CD4-positive, alpha-beta T cell (primary cell): ENCODE results near the gene XKR7. TPM values are rescaled to one million over a fixed set of nuclear protein-coding genes. Genes with fewer than 3 reads are reported as not detected.

Experiments
- ATAC-seq: fragments of 200-7000 bp; cut with Tn5 transposase; one replicate; pipeline ENCODE4 v1.10.0; 2022; ENCODE audit warnings: mild to moderate bottlenecking; ENCODE audit not compliant: poor library complexity
- CTCF ChIA-PET: fragments of 350-600 bp; sonication (Branson Sonifier 250); formaldehyde crosslinking; loops from one replicate; lab custom pipeline; 2021; ENCODE audit warnings: antibody characterized with exemption, inconsistent platforms; lab: Charles Lee
- POLR2A ChIA-PET: fragments of 350-600 bp; sonication (Branson Sonifier 250); formaldehyde crosslinking; loops from one replicate; lab custom pipeline; 2021; ENCODE audit warnings: antibody characterized with exemption, inconsistent platforms; lab: Charles Lee
- DNase-seq, 14 experiments: peaks; one replicate each; pipeline ENCODE4 v3.0.0-alpha.2; 2013 to 2020; ENCODE audit warnings: mixed read lengths in 2 of 14
- H3K27ac ChIP-seq, 2 donors: one replicate each; pipeline versions ENCODE4 v1.5.1 to v1.7.0; 2013; ENCODE audit warnings: low read length in 2 of 2, low read depth in 1 of 2, mild to moderate bottlenecking in 1 of 2
- H3K27me3 ChIP-seq, 2 experiments: 1 replicate in 1 of 2; 2 replicates in 1 of 2; pipeline versions ENCODE4 v1.6.1 to v1.7.0; 2013; ENCODE audit warnings: low read length in 2 of 2, control low read depth in 1 of 2, mild to moderate bottlenecking in 1 of 2, moderate library complexity in 1 of 2; ENCODE audit not compliant: insufficient read depth in 2 of 2, control insufficient read depth in 1 of 2
- H3K36me3 ChIP-seq: one replicate; pipeline ENCODE4 v1.6.1; 2013; ENCODE audit warnings: low read length, control low read depth; ENCODE audit not compliant: insufficient read depth
- H3K4me1 ChIP-seq: one replicate; pipeline ENCODE4 v1.6.1; 2013; ENCODE audit warnings: low read length, control low read depth; ENCODE audit not compliant: insufficient read depth
- H3K4me3 ChIP-seq: one replicate; pipeline ENCODE4 v1.5.1; 2013; ENCODE audit warnings: mild to moderate bottlenecking, low read length, moderate library complexity
- H3K9me3 ChIP-seq, 2 experiments: 1 replicate in 1 of 2; 2 replicates in 1 of 2; pipeline versions ENCODE4 v1.6.1 to v1.7.0; 2013; ENCODE audit warnings: low read length in 2 of 2, mild to moderate bottlenecking in 2 of 2, control low read depth in 1 of 2, moderate library complexity in 1 of 2; ENCODE audit not compliant: control insufficient read depth in 1 of 2, insufficient read depth in 1 of 2
- H3K27ac Mint-ChIP-seq: one replicate; pipeline ENCODE4 v1.8.0; 2020; ENCODE audit warnings: mixed read lengths
- H3K27me3 Mint-ChIP-seq: one replicate; pipeline ENCODE4 v1.8.0; 2021; ENCODE audit warnings: mixed read lengths
- H3K36me3 Mint-ChIP-seq: one replicate; pipeline ENCODE4 v1.8.0; 2021; ENCODE audit warnings: low read depth, mixed read lengths
- H3K4me1 Mint-ChIP-seq: one replicate; pipeline ENCODE4 v1.8.0; 2021; ENCODE audit warnings: low read depth, mixed read lengths
- H3K4me3 Mint-ChIP-seq: one replicate; pipeline ENCODE4 v1.8.0; 2020; ENCODE audit warnings: mild to moderate bottlenecking, mixed read lengths
- H3K9me3 Mint-ChIP-seq: one replicate; pipeline ENCODE4 v1.8.0; 2020; ENCODE audit warnings: mixed read lengths
- CTCF ChIP-seq: fragments of 200-600 bp; IDR thresholded peaks from one replicate; pipeline ENCODE4 v1.8.0; 2022; ENCODE audit warnings: antibody characterized with exemption, mild to moderate bottlenecking
- intact Hi-C, 2 experiments: fragments of 100-400 bp; cut with DNase I in 1 of 2; cut with micrococcal nuclease in 1 of 2; formaldehyde crosslinking; loops; one replicate each; pipeline versions ENCODE4 v1.15.1 to v1.9.0; 2023 to 2025; cut with DNase I, micrococcal nuclease
- total RNA-seq, 174 experiments: library from RNA in 2 of 174; stranded (reverse) in 2 of 174; gene quantifications; one replicate each; pipeline ENCODE4 v1.2.3 and lab custom pipeline; 2021 to 2026

Gene XKR7
- total RNA-seq, 2 experiments from 2014 or later, result not detected

- no peak overlapping the region for H3K4me3 ChIP-seq
- no peaks in the 10 kb centered on the region for H3K9me3 ChIP-seq
- H3K27me3 Mint-ChIP-seq, result no peaks in the 10 kb centered on the region
- no peaks in the 10 kb centered on the region for H3K9me3 Mint-ChIP-seq
- H3K4me3 Mint-ChIP-seq, result no peak overlapping the region
- no peak for ATAC-seq
- no peaks in the 10 kb centered on the region for H3K4me1 ChIP-seq
- no peak overlapping the region for H3K27ac ChIP-seq
- intact Hi-C loops, result no loop called here
- H3K36me3 ChIP-seq, result peaks cover 55% of the 10 kb centered on the region
- POLR2A ChIA-PET, result no interaction called here
- H3K27ac Mint-ChIP-seq, result no peak overlapping the region
- no peak for DNase-seq
- CTCF ChIA-PET, result no interaction called here
- H3K36me3 Mint-ChIP-seq, result peaks cover 65% of the 10 kb centered on the region
- TF ChIP-seq CTCF, result no peak
- H3K27me3 ChIP-seq, result no peaks in the 10 kb centered on the region
- no peaks in the 10 kb centered on the region for H3K4me1 Mint-ChIP-seq
Observed at GRCh38 chr20:31943052-31943471, 24.9 kb upstream of the XKR7 start.

GRCh38 chr20:31945319-31945718 is 22.6 kb upstream of the XKR7 start:
- DNase-seq, result no peak
- Histone ChIP-seq H3K36me3 (peaks cover 73% of the 10 kb centered on the region), H3K9me3 (no peaks in the 10 kb centered on the region), H3K4me3 (no peak overlapping the region), H3K27me3 (no peaks in the 10 kb centered on the region), H3K27ac (no peak overlapping the region), H3K4me1 (peaks cover 7% of the 10 kb centered on the region)
- TF ChIP-seq CTCF, result no peak
- Mint-ChIP-seq H3K4me1 (peaks cover 15% of the 10 kb centered on the region), H3K27me3 (no peaks in the 10 kb centered on the region), H3K36me3 (peaks cover 85% of the 10 kb centered on the region), H3K4me3 (no peak overlapping the region), H3K27ac (no peak overlapping the region), H3K9me3 (no peaks in the 10 kb centered on the region)
- POLR2A ChIA-PET, result no interaction called here
- CTCF ChIA-PET, result no interaction called here
- ATAC-seq, result no peak
- intact Hi-C loops, result no loop called here

GRCh38 chr20:31945785-31946184 is 22.2 kb upstream of the XKR7 start:
- Histone ChIP-seq H3K4me3 (no peak overlapping the region), H3K27me3 (no peaks in the 10 kb centered on the region), H3K36me3 (peaks cover 73% of the 10 kb centered on the region), H3K4me1 (peaks cover 12% of the 10 kb centered on the region), H3K9me3 (no peaks in the 10 kb centered on the region), H3K27ac (no peak overlapping the region)
- H3K27ac Mint-ChIP-seq, result no peak overlapping the region
- H3K9me3 Mint-ChIP-seq, result no peaks in the 10 kb centered on the region
- POLR2A ChIA-PET, result no interaction called here
- TF ChIP-seq CTCF, result no peak
- peaks cover 20% of the 10 kb centered on the region for H3K4me1 Mint-ChIP-seq
- DNase-seq (no peak), ATAC-seq (no peak)
- no peak overlapping the region for H3K4me3 Mint-ChIP-seq
- intact Hi-C loops, result no loop called here
- CTCF ChIA-PET, result no interaction called here
- H3K36me3 Mint-ChIP-seq, result peaks cover 86% of the 10 kb centered on the region
- H3K27me3 Mint-ChIP-seq, result no peaks in the 10 kb centered on the region
